ENCODE data around the gene SORCS3. TPM values are rescaled to one million over a fixed set of nuclear protein-coding genes. Genes with fewer than 3 reads are reported as not detected.

The SORCS3 gene
- total RNA-seq, 1 donor from 2014 or later, result 0.70 TPM

GRCh38 chr10:105258036-105258673, 617.1 kb downstream of the SORCS3 start:
- no peak for DNase-seq (ENCODE audit: low read depth)

- peak; percentile 56 for DNase-seq (ENCODE audit: low read depth)
Measured at GRCh38 chr10:105258674-105259065, 617.6 kb downstream of the SORCS3 start.

DNA sequence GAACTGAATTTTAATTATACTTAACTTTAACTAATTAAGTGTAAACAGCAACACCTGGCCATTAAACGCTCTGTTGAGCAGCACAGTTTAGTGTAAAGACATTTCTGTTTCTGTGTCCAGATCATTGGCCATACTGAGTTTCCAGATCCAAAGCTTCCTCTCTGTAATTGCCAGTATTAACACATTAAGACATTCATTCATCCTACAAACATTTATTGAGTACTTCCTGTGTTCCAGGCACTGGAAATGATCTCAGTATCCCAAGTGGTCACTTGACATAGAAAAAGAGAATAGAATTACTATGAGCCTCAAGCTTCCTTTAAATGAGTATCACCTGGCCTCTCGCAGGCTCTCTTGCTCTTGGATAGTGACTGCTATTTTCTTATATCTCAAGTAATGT, 618.1 kb downstream of the SORCS3 start:
- DNase-seq (ENCODE audit: low read depth), result peak; percentile 56

GRCh38 chr10:105262666-105263065, 621.6 kb downstream of the SORCS3 start:
- no peak for DNase-seq (ENCODE audit: low read depth)

DNA sequence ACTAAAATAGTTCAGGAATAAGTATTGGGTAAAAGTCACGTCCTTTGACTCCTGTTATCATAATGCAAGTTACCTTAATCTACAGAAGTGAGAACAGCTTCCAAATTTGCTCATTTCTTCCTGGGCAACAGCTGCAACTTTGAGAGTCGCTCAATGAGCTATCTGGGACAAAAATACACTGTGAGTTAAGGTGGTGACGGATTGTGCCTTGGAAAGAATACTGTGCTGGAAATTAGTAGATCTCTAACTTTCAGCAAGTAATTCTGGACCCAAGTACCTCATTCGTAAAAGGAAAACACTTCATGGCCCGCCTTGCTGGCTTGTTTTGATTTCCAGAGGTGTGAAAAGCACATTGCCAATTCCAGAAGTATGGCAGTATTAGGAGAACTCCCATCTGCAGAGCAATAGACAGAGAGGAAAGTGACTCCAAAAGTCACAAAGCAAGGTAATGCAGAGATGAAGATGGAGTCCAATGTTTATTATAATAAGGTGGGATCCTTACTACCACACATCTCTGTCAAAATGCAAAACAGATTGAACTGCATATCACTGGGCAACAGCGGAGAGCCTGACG, 626.0 kb downstream of the SORCS3 start:
- no peak for DNase-seq (ENCODE audit: low read depth)

DNA sequence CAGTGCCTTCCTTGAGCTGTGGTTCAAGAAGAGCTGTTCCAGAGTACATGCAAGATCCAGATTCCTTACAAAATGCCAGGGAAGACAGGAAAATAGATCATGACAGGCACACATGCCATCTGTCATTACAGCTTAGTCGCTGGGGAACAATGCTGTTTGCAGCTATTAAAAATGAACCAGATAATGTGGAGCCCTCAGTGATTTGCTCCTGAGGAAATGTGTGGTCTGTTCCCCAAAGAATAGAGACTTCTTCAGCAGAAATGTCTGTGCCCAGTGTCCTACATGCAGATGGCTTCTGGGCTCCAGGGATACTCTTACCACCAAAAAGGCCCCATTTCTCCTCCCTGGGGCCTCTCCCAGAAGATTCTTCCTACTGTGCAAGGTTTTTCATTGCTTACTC, 627.9 kb downstream of the SORCS3 start:
- no peak for DNase-seq (ENCODE audit: low read depth)

GRCh38 chr10:105269689-105270088, 628.6 kb downstream of the SORCS3 start:
- no peak for DNase-seq (ENCODE audit: low read depth)

GRCh38 chr10:105274556-105275070, 633.5 kb downstream of the SORCS3 start:
- no peak for DNase-seq (ENCODE audit: low read depth)

- DNase-seq (ENCODE audit: low read depth), result no peak
Measured at GRCh38 chr10:105278439-105278838, 637.3 kb downstream of the SORCS3 start.

DNA sequence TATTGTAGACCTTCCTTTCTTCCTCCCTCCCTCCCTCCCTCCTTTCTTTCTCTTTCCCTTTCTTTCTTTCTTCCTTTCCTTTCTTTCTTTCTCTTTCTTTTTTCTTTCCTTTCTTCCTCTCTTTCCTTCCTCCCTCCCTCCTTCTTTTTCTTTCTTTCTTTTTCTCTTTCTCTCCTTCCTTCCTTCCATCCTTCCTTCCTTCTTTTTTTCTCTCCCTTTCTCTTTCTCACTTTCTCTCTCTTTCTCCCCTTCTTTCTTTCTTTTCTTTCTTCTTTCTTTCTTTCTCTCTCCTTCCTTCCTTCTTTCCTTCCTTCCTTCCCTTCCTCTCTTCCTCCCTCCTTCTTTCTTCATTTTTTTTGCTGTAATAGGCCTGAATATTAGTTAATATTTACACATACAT, 638.0 kb downstream of the SORCS3 start:
- no peak for DNase-seq (ENCODE audit: low read depth)

GRCh38 chr10:105280895-105281294, 639.8 kb downstream of the SORCS3 start:
- DNase-seq (ENCODE audit: low read depth), result no peak

- no peak for DNase-seq (ENCODE audit: low read depth)
Measured at GRCh38 chr10:105284476-105285215, 643.6 kb downstream of the SORCS3 start.

- DNase-seq (ENCODE audit: low read depth), result no peak
Measured at GRCh38 chr10:105288026-105288425, 646.9 kb downstream of the SORCS3 start.

GRCh38 chr10:105288613-105289012, 647.5 kb downstream of the SORCS3 start:
- DNase-seq (ENCODE audit: low read depth), result no peak

- peak; percentile 47 for DNase-seq (ENCODE audit: low read depth)
Measured at GRCh38 chr10:105291571-105291970, 650.5 kb downstream of the SORCS3 start.

DNA sequence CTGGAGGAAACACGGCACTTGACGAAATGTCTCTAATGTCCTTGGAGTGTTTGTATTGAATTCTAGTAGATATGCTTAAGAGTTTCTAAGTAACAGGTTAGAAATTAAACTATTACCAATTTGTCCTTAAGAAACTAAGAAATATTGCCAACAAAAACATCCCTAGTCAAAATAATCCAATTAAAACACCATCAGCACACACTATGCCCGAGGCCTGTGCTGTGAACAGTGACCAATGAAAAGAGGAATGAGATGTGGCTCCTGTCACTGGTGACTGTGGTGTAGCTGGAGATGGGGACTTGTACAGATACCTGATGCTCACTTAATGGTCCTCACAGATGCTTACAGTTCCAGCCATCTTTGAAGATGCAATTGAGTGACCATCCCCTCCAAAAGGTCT, 651.1 kb downstream of the SORCS3 start:
- peak; percentile 89 for DNase-seq (ENCODE audit: low read depth)
